Ovary (tissue), 9 donors: ENCODE results near the gene IGSF21. TPM values are rescaled to one million over a fixed set of nuclear protein-coding genes. Genes with fewer than 3 reads are reported as not detected.

ENCODE experiments used
- DNase-seq, 5 donors: peaks; one replicate each; pipeline ENCODE4 v3.0.0-alpha.2; 2019 to 2020
- H3K27ac ChIP-seq, 2 donors: fragments of 200-600 bp; one replicate each; pipeline versions ENCODE4 v1.5.1 to v1.8.0; 2019 to 2022
- H3K27me3 ChIP-seq: fragments of 200-600 bp; one replicate; pipeline ENCODE4 v1.8.0; 2022
- H3K36me3 ChIP-seq: fragments of 200-600 bp; sonication (generic); one replicate; pipeline ENCODE4 v1.5.1; 2019
- H3K4me1 ChIP-seq: one replicate; pipeline ENCODE4 v1.8.1; 2013; ENCODE audit warnings: mild to moderate bottlenecking, moderate library complexity; ENCODE audit not compliant: insufficient read depth
- H3K4me3 ChIP-seq: fragments of 200-600 bp; sonication (generic); one replicate; pipeline ENCODE4 v1.5.1; 2017
- H3K9me3 ChIP-seq, 2 donors: fragments of 200-600 bp in 1 of 2; sonication (generic) in 1 of 2; one replicate each; pipeline versions ENCODE4 v1.5.1 to v1.8.1; 2013 to 2019; ENCODE audit warnings: mild to moderate bottlenecking in 1 of 2, moderate library complexity in 1 of 2
- CTCF ChIP-seq, 3 donors: fragments of 450-650 bp in 2 of 3; fragments of 200-600 bp in 1 of 3; IDR thresholded peaks; one replicate each; pipeline versions ENCODE4 v1.5.1 to v1.8.0; 2016 to 2022; ENCODE audit warnings: antibody characterized with exemption in 3 of 3, mild to moderate bottlenecking in 1 of 3
- EP300 ChIP-seq: sonication (generic); formaldehyde crosslinking; IDR thresholded peaks from one replicate; pipeline ENCODE4 v1.6.1; 2017; ENCODE audit warnings: antibody characterized with exemption
- POLR2A ChIP-seq: fragments of 450-650 bp; IDR thresholded peaks from one replicate; pipeline ENCODE4 v1.6.1; 2017; ENCODE audit warnings: antibody characterized with exemption, mild to moderate bottlenecking, moderate library complexity
- WGBS, 3 donors: extraction: QIAGEN DNeasy Blood & Tissue Kit in 1 of 3; methylation state at CpG; one replicate each; pipeline versions ENCODE4 v1.1.5 to v1.1.7; 2013 to 2017; 5-methylcytosine and 5-hydroxymethylcytosine counted together
- intact Hi-C, 4 donors: fragments of 100-400 bp; cut with DNase I; formaldehyde crosslinking; loops; one replicate each; pipeline versions ENCODE4 v1.11.0 to v1.15.1; 2022 to 2023
- polyA plus RNA-seq, 2 donors: library from polyadenylated mRNA; stranded (reverse); fragments of 200-250 nt in 1 of 2; fragments of 350-450 nt in 1 of 2; fragmentation: Illumina TruSeq in 1 of 2; extraction: RNeasy Lipid Tissue Mini Kit (QIAGEN cat#74804) in 1 of 2; gene quantifications; one replicate each; pipeline ENCODE4 v1.2.3, GENCODE V29; 2013 to 2014
- total RNA-seq, 7 donors: library from RNA; depleted of rRNA in 2 of 7; stranded (reverse); fragments of >200 nt in 2 of 7; fragmentation: NEBNext Ultra II Directional in 3 of 7; extraction: Animal tissue kit (Norgen Biotek cat#: 25700) in 3 of 7; gene quantifications; one replicate each; pipeline versions ENCODE4 v1.1.0 to v1.2.4, GENCODE V29; 2016 to 2023
- donor health status: DM: no; HTN: no; CAD: no; lungs with moderate emphysema.
- donor health status: DM: no; HTN: no; CAD: no.
- donor health status: Bipolar disorder and iron deficiency.
- donor health status: DM: yes; HTN: yes; CAD: no.
- donor health status: DM: no; HTN: no; CAD: no.
- donor health status: DM: yes; HTN: yes; CAD: no.

Gene IGSF21
- total and polyA plus RNA-seq, 9 donors: 0.24 to 4.5 (median 1.3) TPM

GRCh38 chr1:18166929-18167328, 59.3 kb downstream of the IGSF21 start:
- DNase-seq: no peak
- Histone ChIP-seq H3K4me3 (no peak overlapping the region), H3K27me3 (no peaks in the 10 kb centered on the region), H3K9me3 (no peaks in the 10 kb centered on the region), H3K27ac (no peak overlapping the region), H3K4me1 (no peaks in the 10 kb centered on the region), H3K36me3 (no peaks in the 10 kb centered on the region)
- TF ChIP-seq POLR2A (no peak), EP300 (no peak), CTCF (IDR thresholded peaks at IDR 0.05) (no peak)
- intact Hi-C loops: no loop called here
- 77 to 84% (median 81%) methylated on average over 8 of the region's 8 CpGs for WGBS, 3 donors

- no peak for DNase-seq
- Histone ChIP-seq H3K27me3 (no peaks in the 10 kb centered on the region), H3K9me3 (no peaks in the 10 kb centered on the region), H3K36me3 (no peaks in the 10 kb centered on the region), H3K4me1 (no peaks in the 10 kb centered on the region), H3K27ac (no peak overlapping the region), H3K4me3 (no peak overlapping the region)
- WGBS, 3 donors: 77 to 84% (median 79%) methylated on average over 3 of the region's 3 CpGs
- intact Hi-C loops: no loop called here
- TF ChIP-seq EP300: no peak
- TF ChIP-seq POLR2A: no peak
- TF ChIP-seq CTCF (IDR thresholded peaks at IDR 0.05): no peak
Observed at GRCh38 chr1:18170444-18170843, 62.8 kb downstream of the IGSF21 start.

GRCh38 chr1:18174037-18174436, 66.4 kb downstream of the IGSF21 start:
- intact Hi-C loops: no loop called here
- WGBS, 3 donors: 70 to 81% (median 73%) methylated on average over 12 of the region's 12 CpGs
- TF ChIP-seq POLR2A (no peak), EP300 (no peak), CTCF (IDR thresholded peaks at IDR 0.05) (no peak)
- no peaks in the 10 kb centered on the region for H3K4me1 ChIP-seq
- no peak overlapping the region for H3K27ac ChIP-seq
- H3K4me3 ChIP-seq: no peak overlapping the region
- DNase-seq: no peak
- H3K27me3 ChIP-seq: no peaks in the 10 kb centered on the region
- H3K36me3 ChIP-seq: no peaks in the 10 kb centered on the region
- H3K9me3 ChIP-seq: no peaks in the 10 kb centered on the region

- WGBS, 3 donors: 14 to 40% (median 15%) methylated on average over 6 of the region's 6 CpGs
- Histone ChIP-seq H3K36me3 (no peaks in the 10 kb centered on the region), H3K9me3 (no peaks in the 10 kb centered on the region), H3K4me3 (no peak overlapping the region), H3K27ac (no peak overlapping the region), H3K4me1 (no peaks in the 10 kb centered on the region), H3K27me3 (no peaks in the 10 kb centered on the region)
- no peak for DNase-seq
- intact Hi-C loops: no loop called here
- TF ChIP-seq CTCF (IDR thresholded peaks at IDR 0.05): no peak
- TF ChIP-seq POLR2A: no peak
- no peak for TF ChIP-seq EP300
Observed at GRCh38 chr1:18175051-18175450, 67.5 kb downstream of the IGSF21 start.
